Left lung (tissue), 10 donors: ENCODE measurements around the gene ITPK1. TPM values are rescaled to one million over a fixed set of nuclear protein-coding genes. Genes with fewer than 3 reads are reported as not detected.
A peak's percentile ranks its signal among the peaks of the same experiment; 100 is the strongest.

Experiments
- ATAC-seq: fragments of 200-7000 bp; cut with Tn5 transposase; one replicate; pipeline ENCODE4 v1.9.1; 2020; ENCODE audit warnings: moderate library complexity
- DNase-seq, 4 donors: peaks; one replicate each; pipeline ENCODE4 v3.0.0-alpha.2; 2013 to 2020
- H3K27ac ChIP-seq, 2 donors: fragments of 200-600 bp; sonication (generic) in 1 of 2; one replicate each; pipeline versions ENCODE4 v1.5.0 to v1.8.0; 2020 to 2021
- H3K27me3 ChIP-seq, 2 donors: fragments of 200-600 bp; sonication (generic) in 1 of 2; one replicate each; pipeline versions ENCODE4 v1.5.0 to v1.8.0; 2020 to 2021
- H3K36me3 ChIP-seq, 2 donors: fragments of 200-600 bp; sonication (generic) in 1 of 2; one replicate each; pipeline versions ENCODE4 v1.5.0 to v1.8.0; 2020 to 2021
- H3K4me1 ChIP-seq, 2 donors: fragments of 200-600 bp; one replicate each; pipeline ENCODE4 v1.8.0; 2021
- H3K4me3 ChIP-seq, 2 donors: fragments of 200-600 bp; sonication (generic) in 1 of 2; one replicate each; pipeline versions ENCODE4 v1.5.0 to v1.8.0; 2020 to 2021; ENCODE audit warnings: mild to moderate bottlenecking in 1 of 2
- H3K9me3 ChIP-seq, 2 donors: fragments of 200-600 bp; sonication (generic) in 1 of 2; one replicate each; pipeline versions ENCODE4 v1.5.0 to v1.8.0; 2020 to 2021
- intact Hi-C, 2 donors: fragments of 100-400 bp; cut with DNase I; formaldehyde crosslinking; loops; one replicate each; pipeline versions ENCODE4 v1.11.2 to v1.14.2; 2022
- polyA plus RNA-seq, 6 donors: library from polyadenylated mRNA; unstranded; fragments of 120-200 nt; gene quantifications; one replicate each; pipeline ENCODE4 v1.2.1, GENCODE V29; 2013; ENCODE audit not compliant: insufficient read length in 6 of 6
- total RNA-seq, 2 donors: library from RNA; stranded (reverse); fragmentation: NEBNext Ultra II Directional; extraction: Animal tissue kit (Norgen Biotek cat#: 25700); gene quantifications; one replicate each; pipeline ENCODE4 v1.2.1, GENCODE V29; 2021
- TF ChIP-seq, protein P1 (sequence below), 2 donors: fragments of 200-600 bp; sonication (generic) in 1 of 2; IDR thresholded peaks; one replicate each; pipeline versions ENCODE4 v1.5.0 to v1.8.0; 2021; ENCODE audit warnings: antibody characterized with exemption in 2 of 2
- donor health status: DM: no; HTN: yes; CAD: no.
- donor health status: DM: no; HTN: no; CAD: no.

The ITPK1 gene
- total and polyA plus RNA-seq, 8 donors = 18.1 to 108 (median 20.8) TPM

DNA sequence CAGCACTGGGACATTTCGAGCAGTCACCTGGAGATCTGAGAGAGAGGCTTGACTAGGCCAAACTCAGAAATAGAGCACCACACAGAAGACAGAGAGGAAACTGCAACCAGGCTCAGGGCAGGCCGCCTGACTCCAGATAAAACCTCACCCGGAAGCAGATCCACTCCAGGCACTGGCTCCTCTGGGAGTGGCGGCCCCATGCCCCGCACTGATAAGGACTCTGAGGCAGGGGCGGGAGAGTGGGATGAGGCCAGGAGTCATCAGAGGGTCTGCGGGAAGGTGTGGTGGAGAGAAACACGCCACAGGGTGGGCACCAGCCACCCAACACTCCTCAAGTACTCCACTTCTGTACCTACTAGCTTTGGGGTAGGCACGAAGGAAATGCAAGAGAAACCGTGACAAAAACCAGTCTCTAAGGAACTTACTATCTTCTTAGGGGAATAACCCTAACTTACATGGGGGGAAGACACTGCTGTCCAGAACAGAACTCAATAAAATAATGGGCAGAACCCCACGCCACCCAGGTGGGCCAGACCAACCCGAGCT lies 121.5 kb downstream of the ITPK1 start:
- H3K4me3 ChIP-seq = no peak overlapping the region
- H3K9me3 ChIP-seq = no peaks in the 10 kb centered on the region
- DNase-seq (peak in 1 of 4 donors; percentile 61), ATAC-seq (no peak)
- peaks cover 0 to 43% of the 10 kb centered on the region in 2 donors for H3K36me3 ChIP-seq
- no peaks in the 10 kb centered on the region for H3K27me3 ChIP-seq
- intact Hi-C loops = no loop called here
- H3K27ac ChIP-seq = no peak overlapping the region
- no peaks in the 10 kb centered on the region for H3K4me1 ChIP-seq
- TF ChIP-seq, protein P1, sequence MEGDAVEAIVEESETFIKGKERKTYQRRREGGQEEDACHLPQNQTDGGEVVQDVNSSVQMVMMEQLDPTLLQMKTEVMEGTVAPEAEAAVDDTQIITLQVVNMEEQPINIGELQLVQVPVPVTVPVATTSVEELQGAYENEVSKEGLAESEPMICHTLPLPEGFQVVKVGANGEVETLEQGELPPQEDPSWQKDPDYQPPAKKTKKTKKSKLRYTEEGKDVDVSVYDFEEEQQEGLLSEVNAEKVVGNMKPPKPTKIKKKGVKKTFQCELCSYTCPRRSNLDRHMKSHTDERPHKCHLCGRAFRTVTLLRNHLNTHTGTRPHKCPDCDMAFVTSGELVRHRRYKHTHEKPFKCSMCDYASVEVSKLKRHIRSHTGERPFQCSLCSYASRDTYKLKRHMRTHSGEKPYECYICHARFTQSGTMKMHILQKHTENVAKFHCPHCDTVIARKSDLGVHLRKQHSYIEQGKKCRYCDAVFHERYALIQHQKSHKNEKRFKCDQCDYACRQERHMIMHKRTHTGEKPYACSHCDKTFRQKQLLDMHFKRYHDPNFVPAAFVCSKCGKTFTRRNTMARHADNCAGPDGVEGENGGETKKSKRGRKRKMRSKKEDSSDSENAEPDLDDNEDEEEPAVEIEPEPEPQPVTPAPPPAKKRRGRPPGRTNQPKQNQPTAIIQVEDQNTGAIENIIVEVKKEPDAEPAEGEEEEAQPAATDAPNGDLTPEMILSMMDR (IDR thresholded peaks at IDR 0.05) = no peak

DNA sequence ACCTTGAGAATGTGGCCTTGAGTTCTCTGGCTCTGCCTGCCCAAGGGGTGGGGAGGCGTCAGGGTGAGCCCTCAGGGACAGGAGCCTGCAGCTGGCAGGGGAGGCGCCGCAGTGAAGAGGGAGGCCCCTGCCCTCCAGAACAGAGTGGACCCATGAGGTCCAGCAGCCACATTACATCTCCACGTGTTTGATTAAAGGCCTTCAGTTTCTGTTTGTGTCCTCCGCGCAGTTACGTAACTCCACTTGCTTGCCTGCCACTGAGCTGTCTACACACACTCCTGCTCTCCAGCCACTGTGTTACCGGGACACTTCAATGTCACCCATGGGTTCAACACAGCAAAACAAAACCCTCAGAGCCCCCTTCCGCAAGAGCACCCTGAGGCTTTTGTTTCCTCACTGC lies 122.4 kb downstream of the ITPK1 start:
- Histone ChIP-seq H3K4me3 (no peak overlapping the region), H3K27me3 (no peaks in the 10 kb centered on the region), H3K36me3 (peaks cover 0 to 41% of the 10 kb centered on the region in 2 donors), H3K9me3 (no peaks in the 10 kb centered on the region), H3K4me1 (no peaks in the 10 kb centered on the region), H3K27ac (peak overlapping the region in 1 of 2 donors; percentile 19)
- ATAC-seq (peak; percentile 92), DNase-seq (peak in 2 of 4 donors; percentile 60 to 61)
- intact Hi-C loops = no loop called here
- TF ChIP-seq, protein P1 (IDR thresholded peaks at IDR 0.05) = no peak

DNA sequence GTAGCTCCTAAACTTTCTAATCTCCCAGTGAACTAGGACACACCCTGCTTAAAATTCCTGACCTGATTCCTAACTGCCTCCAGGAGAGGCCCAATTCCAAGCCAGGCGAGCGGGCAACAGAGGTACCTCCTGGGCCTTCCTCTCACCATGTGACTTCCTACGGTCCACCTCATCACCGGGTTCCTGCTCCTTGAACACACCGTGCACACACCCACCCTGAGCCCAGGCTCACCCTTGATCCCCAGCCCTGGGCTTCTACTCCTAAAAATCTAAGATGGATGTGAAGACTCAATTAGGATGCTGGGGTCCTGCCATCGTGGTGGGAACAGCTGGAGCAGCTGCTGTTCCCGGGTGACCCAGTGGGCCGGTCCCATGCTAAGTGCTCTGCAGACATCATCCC lies 124.2 kb downstream of the ITPK1 start:
- H3K9me3 ChIP-seq = no peaks in the 10 kb centered on the region
- peaks cover 0 to 37% of the 10 kb centered on the region in 2 donors for H3K36me3 ChIP-seq
- TF ChIP-seq, protein P1 (IDR thresholded peaks at IDR 0.05) = no peak
- H3K27ac ChIP-seq = no peak overlapping the region
- no peak overlapping the region for H3K4me3 ChIP-seq
- H3K27me3 ChIP-seq = no peaks in the 10 kb centered on the region
- intact Hi-C loops = no loop called here
- DNase-seq (peak in 1 of 4 donors; percentile 37), ATAC-seq (no peak)
- peaks cover 0 to 5% of the 10 kb centered on the region in 2 donors for H3K4me1 ChIP-seq

- intact Hi-C loops = no loop called here
- TF ChIP-seq, protein P1 (IDR thresholded peaks at IDR 0.05) = no peak
- Histone ChIP-seq H3K27me3 (no peaks in the 10 kb centered on the region), H3K27ac (peak overlapping the region in 1 of 2 donors; percentile 8), H3K4me3 (no peak overlapping the region), H3K4me1 (peaks cover 5 to 13% of the 10 kb centered on the region in 2 donors), H3K9me3 (no peaks in the 10 kb centered on the region), H3K36me3 (peaks cover 0 to 35% of the 10 kb centered on the region in 2 donors)
- DNase-seq (peak in 1 of 4 donors; percentile 50), ATAC-seq (no peak)
Measured at GRCh38 chr14:92990456-92991430, 125.0 kb downstream of the ITPK1 start.
